Neural cell (in vitro differentiated cells): ENCODE data around the gene USP40. TPM values are rescaled to one million over a fixed set of nuclear protein-coding genes. Genes with fewer than 3 reads are reported as not detected.

Experiments
- H2AFZ ChIP-seq: fragments of 200-600, 300-800 bp; sonication (generic), shearing (Covaris generic); 2 replicates; pipeline ENCODE4 v1.6.0; 2014; ENCODE audit warnings: low read depth, mild to moderate bottlenecking, antibody characterized with exemption, low read length, moderate library complexity
- H3F3A ChIP-seq: fragments of 200-600 bp; shearing (Covaris generic); 2 replicates; pipeline ENCODE4 v1.6.1; 2016; ENCODE audit warnings: mild to moderate bottlenecking, moderate library complexity, mixed read lengths, antibody characterized with exemption, low read length; ENCODE audit not compliant: insufficient read depth, poor library complexity, severe bottlenecking
- H3K27ac ChIP-seq: fragments of 200-600, 300-800 bp; sonication (generic), shearing (Covaris generic); 2 replicates; pipeline ENCODE4 v1.5.1; 2014; ENCODE audit warnings: mild to moderate bottlenecking, low read length, moderate library complexity
- H3K27me3 ChIP-seq: fragments of 300-800, 200-600 bp; sonication (generic), shearing (Covaris generic); 2 replicates; pipeline ENCODE4 v1.6.0; 2014; ENCODE audit warnings: mild to moderate bottlenecking, low read depth, low read length, moderate library complexity; ENCODE audit not compliant: insufficient read depth
- H3K36me3 ChIP-seq: fragments of 300-800, 200-600 bp; sonication (generic), shearing (Covaris generic); 2 replicates; pipeline ENCODE4 v1.5.1; 2014; ENCODE audit warnings: mild to moderate bottlenecking, antibody characterized with exemption, low read length, moderate library complexity; ENCODE audit not compliant: insufficient read depth
- H3K4me2 ChIP-seq: fragments of 300-800, 200-600 bp; sonication (generic), shearing (Covaris generic); 2 replicates; pipeline ENCODE4 v1.6.0; 2014; ENCODE audit warnings: mild to moderate bottlenecking, low read length
- H3K4me3 ChIP-seq: fragments of 300-800, 200-600 bp; sonication (generic), shearing (Covaris generic); 2 replicates; pipeline ENCODE4 v1.5.1; 2014; ENCODE audit warnings: mild to moderate bottlenecking, low read length, moderate library complexity
- H3K79me2 ChIP-seq: fragments of 200-600 bp; shearing (Covaris generic); replicated peaks from 2 replicates; pipeline ENCODE4 v1.6.0; 2014; ENCODE audit warnings: mild to moderate bottlenecking, low read length, moderate library complexity; ENCODE audit not compliant: insufficient read depth
- H3K9ac ChIP-seq: fragments of 300-800, 200-600 bp; sonication (generic), shearing (Covaris generic); 2 replicates; pipeline ENCODE4 v1.6.1; 2016; ENCODE audit warnings: mild to moderate bottlenecking, low read length, mixed read lengths
- H3K9me2 ChIP-seq: fragments of 200-600 bp; shearing (Covaris generic); 2 replicates; pipeline ENCODE4 v1.6.1; 2016; ENCODE audit warnings: mild to moderate bottlenecking, low read length, mixed read lengths; ENCODE audit not compliant: insufficient read depth
- H3K9me3 ChIP-seq: fragments of 200-600, 300-800 bp; sonication (generic), shearing (Covaris generic); 2 replicates; pipeline ENCODE4 v1.6.1; 2016; ENCODE audit warnings: mild to moderate bottlenecking, mixed run types, low read length, moderate library complexity, mixed read lengths
- H4K20me1 ChIP-seq: fragments of 200-600 bp; shearing (Covaris generic); 2 replicates; pipeline ENCODE4 v1.6.1; 2016; ENCODE audit warnings: mild to moderate bottlenecking, mixed run types; ENCODE audit not compliant: insufficient read depth
- EP300 ChIP-seq: fragments of 450-650 bp; conservative IDR thresholded peaks from 2 replicates; pipeline ENCODE4 v1.6.1; 2014; ENCODE audit warnings: antibody characterized with exemption, mild to moderate bottlenecking, moderate library complexity; ENCODE audit not compliant: poor library complexity, severe bottlenecking
- EZH2 ChIP-seq: fragments of 200-600, 300-800 bp; shearing (Covaris generic), sonication (generic); IDR thresholded peaks from 2 replicates; pipeline ENCODE4 v1.6.1; 2014; ENCODE audit warnings: antibody characterized with exemption, low read length, borderline replicate concordance, mild to moderate bottlenecking; ENCODE audit not compliant: insufficient read depth, poor library complexity, severe bottlenecking
- MXI1 ChIP-seq: fragments of 450-650 bp; conservative IDR thresholded peaks from 2 replicates; pipeline ENCODE4 v1.6.1; 2014; ENCODE audit warnings: antibody characterized with exemption, mild to moderate bottlenecking; ENCODE audit not compliant: poor library complexity, severe bottlenecking
- POLR2AphosphoS5 ChIP-seq: IDR thresholded peaks from 2 replicates; pipeline ENCODE4 v1.6.1; 2012
- REST ChIP-seq: IDR thresholded peaks from 2 replicates; pipeline ENCODE4 v1.6.1; 2012; ENCODE audit warnings: borderline replicate concordance
- SMC3 ChIP-seq: fragments of 450-650 bp; conservative IDR thresholded peaks from 2 replicates; pipeline ENCODE4 v1.6.1; 2014; ENCODE audit warnings: antibody characterized with exemption, mild to moderate bottlenecking, moderate library complexity; ENCODE audit not compliant: poor library complexity
- TAF1 ChIP-seq: IDR thresholded peaks from 2 replicates; pipeline ENCODE4 v1.6.1; 2012; ENCODE audit warnings: low read depth
- polyA plus RNA-seq: library from polyadenylated mRNA; depleted of rRNA; stranded (reverse); fragments of >200 nt; gene quantifications from 2 replicates; pipeline ENCODE4 v1.2.3, GENCODE V29; 2014

USP40 gene
- polyA plus RNA-seq, 1 donor from 2014 or later: 33.3 TPM

- Histone ChIP-seq H4K20me1 (no peaks in the 10 kb centered on the region), H3K36me3 (peaks cover 3% of the 10 kb centered on the region), H3K9ac (no peak overlapping the region), H3K9me3 (no peaks in the 10 kb centered on the region), H3K9me2 (no peaks in the 10 kb centered on the region), H3K79me2 (no peaks in the 10 kb centered on the region), H2AFZ (no peak overlapping the region), H3F3A (no peaks in the 10 kb centered on the region), H3K4me3 (no peak overlapping the region), H3K4me2 (no peak overlapping the region), H3K27me3 (no peaks in the 10 kb centered on the region), H3K27ac (no peak overlapping the region)
- TF ChIP-seq MXI1: no peak
Measured at GRCh38 chr2:233486357-233486756, 80.2 kb downstream of the USP40 start.

GRCh38 chr2:233485726-233486125, 80.9 kb downstream of the USP40 start:
- no peaks in the 10 kb centered on the region for H4K20me1 ChIP-seq
- H3F3A ChIP-seq: no peaks in the 10 kb centered on the region
- H3K4me2 ChIP-seq: no peak overlapping the region
- H3K27me3 ChIP-seq: no peaks in the 10 kb centered on the region
- H3K9ac ChIP-seq: no peak overlapping the region
- no peaks in the 10 kb centered on the region for H3K79me2 ChIP-seq
- H3K27ac ChIP-seq: no peak overlapping the region
- H3K9me3 ChIP-seq: no peaks in the 10 kb centered on the region
- H3K4me3 ChIP-seq: no peak overlapping the region
- H3K9me2 ChIP-seq: no peaks in the 10 kb centered on the region
- TF ChIP-seq POLR2AphosphoS5: no peak
- no peak for TF ChIP-seq TAF1
- no peak for TF ChIP-seq EP300
- no peak for TF ChIP-seq REST
- no peak for TF ChIP-seq SMC3
- no peak for TF ChIP-seq MXI1
- H3K36me3 ChIP-seq: no peaks in the 10 kb centered on the region
- H2AFZ ChIP-seq: no peak overlapping the region

GRCh38 chr2:233482616-233483015, 84.0 kb downstream of the USP40 start:
- Histone ChIP-seq H2AFZ (no peak overlapping the region), H3K27me3 (no peaks in the 10 kb centered on the region), H3K36me3 (no peaks in the 10 kb centered on the region), H3K9me3 (no peaks in the 10 kb centered on the region), H3K4me2 (no peak overlapping the region), H3K9me2 (no peaks in the 10 kb centered on the region), H3F3A (no peaks in the 10 kb centered on the region), H3K9ac (no peak overlapping the region), H3K27ac (no peak overlapping the region), H3K79me2 (no peaks in the 10 kb centered on the region), H4K20me1 (no peaks in the 10 kb centered on the region), H3K4me3 (no peak overlapping the region)
- no peak for TF ChIP-seq MXI1
- TF ChIP-seq EZH2: no peak
- TF ChIP-seq TAF1: no peak
- TF ChIP-seq SMC3: no peak
